Measurements from ENCODE around the gene MON1B. TPM values are rescaled to one million over a fixed set of nuclear protein-coding genes. Genes with fewer than 3 reads are reported as not detected.

The MON1B gene
- polyA plus RNA-seq, 5 donors, result 19.7 to 27.2 (median 21.6) TPM

DNA sequence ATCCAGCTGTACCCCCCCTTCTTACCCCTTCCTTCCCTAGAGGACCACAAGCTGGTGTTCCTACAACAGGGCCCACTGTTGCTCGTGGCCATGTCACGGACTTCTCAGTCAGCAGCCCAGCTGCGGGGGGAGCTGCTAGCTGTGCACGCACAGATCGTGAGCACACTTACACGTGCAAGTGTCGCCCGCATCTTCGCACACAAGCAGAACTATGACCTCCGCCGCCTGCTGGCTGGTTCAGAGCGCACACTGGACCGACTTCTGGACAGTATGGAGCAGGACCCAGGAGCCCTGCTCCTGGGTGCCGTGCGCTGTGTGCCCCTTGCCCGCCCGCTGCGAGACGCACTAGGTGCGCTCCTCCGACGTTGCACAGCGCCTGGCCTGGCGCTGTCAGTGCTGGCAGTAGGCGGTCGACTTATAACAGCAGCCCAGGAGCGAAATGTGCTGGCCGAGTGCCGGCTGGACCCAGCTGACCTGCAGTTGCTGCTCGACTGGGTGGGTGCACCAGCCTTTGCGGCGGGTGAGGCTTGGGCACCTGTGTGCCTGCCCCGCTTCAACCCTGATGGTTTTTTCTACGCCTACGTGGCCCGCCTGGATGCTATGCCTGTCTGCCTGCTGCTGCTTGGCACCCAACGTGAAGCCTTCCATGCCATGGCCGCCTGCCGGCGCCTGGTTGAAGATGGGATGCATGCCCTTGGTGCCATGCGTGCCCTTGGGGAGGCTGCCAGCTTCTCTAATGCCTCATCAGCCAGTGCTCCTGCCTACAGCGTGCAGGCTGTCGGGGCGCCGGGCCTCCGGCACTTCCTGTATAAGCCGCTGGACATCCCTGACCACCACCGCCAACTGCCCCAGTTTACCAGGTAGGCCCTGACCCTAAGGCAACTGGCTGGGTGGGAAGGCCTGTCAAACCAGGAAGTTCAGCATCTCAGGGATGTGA lies 3.6 kb downstream of the MON1B start:
- no peak for DNase-seq

DNA sequence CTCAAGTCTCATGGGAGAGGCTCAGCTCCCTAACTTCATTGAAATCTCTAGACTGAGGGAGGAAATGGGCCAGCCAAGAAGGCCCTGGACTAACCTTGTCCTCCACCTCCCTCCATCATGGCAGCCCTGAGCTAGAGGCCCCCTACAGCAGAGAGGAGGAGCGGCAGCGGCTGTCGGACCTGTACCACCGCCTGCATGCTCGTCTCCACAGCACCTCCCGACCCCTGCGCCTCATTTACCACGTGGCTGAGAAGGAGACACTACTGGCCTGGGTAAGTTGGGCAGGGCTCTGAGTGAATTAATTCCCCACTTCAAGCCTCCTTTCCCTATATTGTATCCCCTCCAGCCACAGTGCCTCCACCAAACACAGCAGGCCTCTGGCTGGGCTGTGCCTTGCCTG lies 4.4 kb downstream of the MON1B start:
- no peak for DNase-seq

DNA sequence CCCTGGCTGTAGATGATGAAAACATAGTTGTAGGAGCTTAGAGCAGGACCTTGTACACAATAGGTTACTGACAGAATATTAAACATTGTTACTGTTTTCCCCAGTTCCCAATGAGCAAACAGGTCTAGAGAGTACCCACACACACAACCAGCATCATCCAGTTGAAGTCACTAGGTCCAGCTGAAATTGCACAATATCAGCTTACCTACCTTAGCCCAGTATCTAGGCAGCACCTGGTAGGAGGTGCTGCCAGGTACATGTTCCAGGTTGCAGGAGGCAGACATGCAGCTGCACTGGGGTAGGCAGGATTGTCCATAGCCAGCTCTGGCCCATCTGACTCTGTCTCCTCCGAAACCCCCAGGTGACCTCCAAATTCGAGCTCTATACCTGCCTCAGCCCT lies 6.8 kb downstream of the MON1B start:
- no peak for DNase-seq

DNA sequence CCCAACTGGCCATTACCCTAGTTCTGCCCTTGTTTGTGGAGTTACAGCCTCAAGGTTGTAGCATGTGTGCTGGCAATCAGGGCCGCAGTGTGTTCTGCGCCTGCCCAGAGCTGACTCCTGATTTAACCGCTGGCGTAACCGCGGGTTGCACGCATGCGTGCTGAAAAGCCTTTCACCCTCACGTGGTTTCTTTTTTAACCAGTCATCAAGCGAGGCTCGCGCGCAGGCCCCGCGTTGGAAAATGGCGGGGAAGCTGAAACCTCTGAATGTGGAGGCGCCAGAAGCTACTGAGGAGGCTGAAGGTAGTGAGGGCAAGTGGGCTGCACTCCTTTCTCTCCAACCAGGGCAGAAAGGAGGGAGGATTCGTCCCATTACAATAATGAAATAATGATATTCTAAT lies 8.2 kb downstream of the MON1B start, which contains the start of gene SYCE1L:
Gene SYCE1L, plus strand, starts transcription at position 198 of the 400 bp plus-strand sequence. Its CDS starts 44 bp downstream, at position 242.
- DNase-seq, result no peak

DNA sequence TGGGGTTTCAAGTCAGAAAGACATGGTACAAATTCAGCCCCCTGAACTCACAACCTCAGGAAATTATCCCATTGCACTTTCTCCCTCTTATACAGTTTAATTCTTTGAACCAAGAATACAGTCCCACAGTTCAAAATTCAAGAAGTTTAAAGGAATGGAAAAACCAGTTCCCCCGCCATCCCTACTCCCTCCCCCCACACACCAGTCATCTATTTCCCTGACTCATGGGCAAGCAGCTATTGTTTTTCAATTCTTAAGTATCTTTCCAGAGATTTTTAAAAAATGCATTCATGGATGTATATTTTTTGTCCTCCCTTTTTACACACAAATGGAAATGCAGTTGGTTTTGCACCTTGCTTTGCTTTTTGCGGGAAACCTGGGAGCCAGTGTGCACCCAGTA lies 15.5 kb downstream of the MON1B start:
- DNase-seq, result no peak

DNA sequence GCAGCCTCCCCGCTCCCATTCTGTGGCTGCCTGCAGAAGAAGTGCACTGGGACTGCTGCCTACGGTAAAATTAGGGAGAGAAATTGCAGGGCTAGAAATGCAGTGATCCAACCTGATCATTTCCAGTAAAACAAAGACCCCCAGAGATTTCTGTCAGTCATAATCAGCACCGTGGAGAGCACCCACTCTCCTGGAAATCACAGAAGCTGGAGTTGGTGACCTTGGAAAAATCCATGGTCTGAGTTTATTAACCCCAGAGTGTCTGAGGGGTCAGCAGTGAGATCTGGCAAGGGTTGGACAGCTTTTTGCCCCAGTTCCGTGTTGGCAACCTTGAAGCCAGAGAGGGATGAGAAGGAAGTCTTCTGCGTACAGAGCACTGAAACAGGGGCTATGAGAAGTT lies 16.0 kb downstream of the MON1B start:
- DNase-seq, result no peak

DNA sequence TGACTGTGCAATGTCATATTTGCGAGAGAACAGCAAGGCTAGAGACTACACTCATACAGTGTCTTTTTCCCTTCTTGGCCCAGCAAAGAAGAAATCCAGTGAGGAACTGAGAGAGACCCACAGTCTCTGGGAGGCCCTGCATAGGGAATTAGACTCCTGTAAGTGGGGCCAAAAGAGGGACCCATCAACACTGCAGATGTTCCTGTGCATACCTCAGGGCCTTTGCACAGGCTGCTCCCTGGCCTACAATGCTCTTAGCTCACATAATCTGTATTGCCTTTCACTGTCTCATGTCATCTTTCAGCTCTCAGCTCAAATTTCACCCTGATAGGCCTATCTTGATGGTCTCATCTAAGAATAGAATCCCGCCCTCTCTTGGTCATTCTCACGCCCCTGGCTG lies 17.4 kb downstream of the MON1B start:
- no peak for DNase-seq

DNA sequence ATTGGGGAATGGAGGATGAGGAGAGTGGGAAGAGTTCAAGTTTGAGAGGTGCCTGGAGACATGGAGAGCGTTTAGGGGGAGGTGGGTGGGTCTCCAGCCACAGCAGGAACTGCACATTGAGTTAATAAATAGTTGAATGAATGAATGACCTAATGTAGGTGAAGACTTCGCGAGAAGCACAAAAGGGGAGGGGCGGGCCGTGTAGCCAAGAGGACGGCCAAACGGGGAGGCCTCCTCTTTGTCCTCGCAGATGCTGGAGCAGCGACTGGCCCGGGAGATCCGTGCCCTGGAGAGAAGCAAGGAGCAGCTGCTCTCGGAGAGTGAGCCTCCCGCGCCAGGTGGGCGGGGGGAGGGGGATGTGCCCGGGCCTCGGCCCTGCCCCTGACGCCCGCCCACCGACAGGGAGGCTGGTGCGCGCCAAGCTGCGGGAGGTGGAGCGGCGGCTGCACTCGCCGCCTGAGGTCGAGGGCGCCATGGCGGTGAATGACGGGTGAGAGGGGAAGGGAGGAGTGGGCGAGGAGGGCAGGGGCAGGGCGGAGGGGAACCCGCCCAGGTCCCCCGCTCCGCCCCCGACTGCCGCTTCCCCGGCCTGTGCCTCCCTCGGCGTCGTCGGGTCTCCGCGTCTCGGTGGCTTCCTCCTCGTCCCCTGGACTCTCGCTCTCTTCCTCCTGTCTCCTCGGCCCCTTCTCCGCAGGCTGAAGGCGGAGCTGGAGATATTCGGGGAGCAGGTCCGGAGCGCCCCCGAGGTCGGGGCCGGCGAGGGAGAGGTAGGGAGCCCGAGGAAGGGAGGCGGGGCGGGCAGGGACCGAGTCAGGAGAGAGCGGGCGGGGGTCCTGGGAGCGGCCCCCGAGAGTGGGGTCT lies 21.1 kb downstream of the MON1B start:
- peak; percentile 42 to 53 for DNase-seq

DNA sequence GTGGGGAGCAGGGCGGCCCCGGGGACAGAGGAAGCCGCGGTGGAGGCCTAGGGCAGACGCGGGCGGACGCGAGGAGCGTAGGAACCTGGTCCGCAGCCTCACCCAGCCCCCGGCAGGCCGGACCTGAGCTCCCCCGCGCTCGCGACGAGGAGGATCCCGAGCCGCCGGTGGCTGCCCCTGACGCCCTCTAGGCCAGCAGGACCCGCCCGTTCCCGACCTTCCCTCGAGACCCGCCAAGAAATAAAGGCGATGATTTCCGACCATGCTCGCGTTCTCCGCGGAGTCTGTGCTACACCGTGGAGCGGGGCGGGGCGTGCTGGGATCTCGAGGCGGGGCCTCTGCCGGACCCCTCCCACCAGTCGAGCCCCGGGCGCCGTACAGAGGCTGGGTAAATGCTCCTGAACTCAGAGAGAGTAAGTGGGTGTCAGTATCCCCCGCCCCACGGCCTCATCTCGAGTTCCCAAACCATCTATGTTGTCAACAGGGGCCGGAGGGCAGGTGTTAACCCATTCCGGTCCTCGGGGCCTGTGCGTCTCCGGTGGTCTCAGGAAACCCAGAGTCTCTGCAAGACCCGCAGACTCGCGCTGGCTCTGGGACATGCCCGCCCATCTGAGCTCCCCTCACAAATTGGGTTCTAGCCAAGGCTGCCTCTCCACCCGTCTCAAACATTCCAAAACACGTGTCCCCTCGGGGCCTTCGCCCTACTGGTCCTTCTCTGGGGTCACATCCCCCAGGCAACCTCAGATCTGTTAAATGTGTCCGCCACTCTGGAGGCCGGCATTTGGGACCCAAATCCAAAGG lies 22.0 kb downstream of the MON1B start:
- peak in 1 of 2 donors; percentile 40 for DNase-seq

DNA sequence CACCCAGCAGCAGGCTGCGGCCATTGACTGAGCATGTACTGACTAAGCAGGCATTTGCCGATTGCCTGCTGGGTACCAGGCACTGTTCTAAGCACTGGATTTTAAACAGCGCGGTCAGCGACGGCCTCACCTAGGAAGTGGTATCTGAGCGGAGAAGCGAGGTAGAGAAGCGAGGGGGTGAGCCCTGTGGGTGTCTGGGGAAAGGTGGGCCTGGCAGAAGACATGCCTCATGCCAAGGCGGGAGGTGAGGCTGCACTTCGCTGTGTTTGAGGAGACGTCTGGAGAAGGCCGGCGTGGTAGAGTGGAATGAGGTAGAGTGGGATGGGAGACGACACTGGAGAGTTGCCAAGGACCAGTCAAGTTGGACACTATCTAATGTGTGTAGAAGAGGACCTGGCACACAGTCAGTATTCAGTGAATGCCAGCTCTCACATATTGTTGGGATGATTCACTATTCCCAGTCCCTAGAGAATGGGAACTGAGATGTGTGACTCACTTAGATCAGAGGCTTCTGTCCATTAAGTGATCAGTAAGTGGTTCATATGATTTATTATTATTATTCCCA lies 22.6 kb downstream of the MON1B start:
- DNase-seq, result no peak

DNA sequence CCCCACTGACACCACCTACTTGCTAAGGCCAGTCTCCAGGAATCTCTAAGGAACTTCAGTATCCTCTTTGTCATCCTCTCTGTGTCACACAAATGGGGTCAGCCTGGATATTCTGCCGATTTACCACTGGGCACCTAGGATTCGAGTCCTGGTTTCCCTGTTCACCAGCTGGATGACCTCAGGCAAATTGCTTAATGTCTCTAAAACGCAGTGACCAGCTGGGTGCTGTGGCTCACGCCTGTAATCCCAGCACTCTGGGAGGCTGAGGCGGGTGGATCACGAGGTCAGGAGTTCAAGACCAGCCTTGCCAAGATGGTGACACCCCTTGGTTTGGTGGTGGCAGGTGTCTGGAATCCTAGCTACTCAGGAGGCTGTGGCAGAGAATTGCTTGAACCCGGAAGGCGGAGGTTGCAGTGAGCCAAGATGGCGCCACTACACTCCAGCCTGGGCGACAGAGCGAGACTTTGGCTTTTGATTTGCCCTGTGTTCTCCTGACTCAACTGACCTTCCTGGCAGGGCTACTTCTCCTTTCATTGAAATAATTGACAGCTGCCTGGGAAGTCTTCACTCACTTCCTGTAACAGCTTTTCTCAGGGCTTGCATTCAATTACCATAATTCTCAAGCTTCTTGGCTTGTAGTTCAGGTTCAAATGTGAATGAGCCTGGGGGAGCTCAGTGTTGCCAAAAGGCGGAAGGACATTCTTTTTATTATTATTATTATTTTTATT lies 23.6 kb downstream of the MON1B start:
- DNase-seq, result no peak

DNA sequence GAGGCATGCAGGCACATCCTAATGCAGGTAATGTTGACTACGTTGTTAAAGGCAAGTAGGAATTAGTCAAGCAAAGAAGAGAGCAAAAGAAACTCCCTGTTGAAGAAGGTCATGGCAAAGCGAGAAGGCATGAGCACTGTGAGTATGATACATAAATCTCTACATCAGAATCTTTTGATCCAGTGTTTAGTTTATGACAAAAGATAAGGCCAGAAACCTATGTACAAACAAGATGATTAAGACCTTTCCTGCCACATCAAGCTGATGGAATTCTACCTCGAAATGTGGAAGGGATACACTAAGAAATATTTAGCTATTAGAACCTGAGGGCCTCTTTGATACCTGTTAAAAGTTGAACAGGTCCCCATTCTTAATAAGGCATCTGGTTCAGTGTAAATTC lies 28.4 kb downstream of the MON1B start:
- DNase-seq, result no peak

DNA sequence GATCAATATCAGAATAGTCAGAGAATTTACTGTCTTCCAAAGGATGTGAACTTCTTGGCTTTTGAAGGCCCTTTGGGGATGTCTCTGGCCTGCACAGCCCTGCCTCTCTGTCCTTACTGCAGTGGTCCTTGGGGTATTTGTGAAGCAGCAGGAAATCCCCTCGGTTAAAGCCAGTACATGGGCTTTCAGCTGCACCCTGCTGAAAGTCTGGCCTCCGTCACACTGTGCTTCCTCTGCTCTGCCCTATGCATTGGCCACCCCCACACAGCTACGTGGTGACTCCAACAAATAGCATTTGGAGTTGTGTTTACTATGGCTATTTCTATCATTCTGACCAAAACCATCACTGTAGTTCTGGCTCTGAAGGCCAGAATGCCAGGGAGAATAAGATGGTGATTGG lies 29.4 kb downstream of the MON1B start:
- no peak for DNase-seq

DNA sequence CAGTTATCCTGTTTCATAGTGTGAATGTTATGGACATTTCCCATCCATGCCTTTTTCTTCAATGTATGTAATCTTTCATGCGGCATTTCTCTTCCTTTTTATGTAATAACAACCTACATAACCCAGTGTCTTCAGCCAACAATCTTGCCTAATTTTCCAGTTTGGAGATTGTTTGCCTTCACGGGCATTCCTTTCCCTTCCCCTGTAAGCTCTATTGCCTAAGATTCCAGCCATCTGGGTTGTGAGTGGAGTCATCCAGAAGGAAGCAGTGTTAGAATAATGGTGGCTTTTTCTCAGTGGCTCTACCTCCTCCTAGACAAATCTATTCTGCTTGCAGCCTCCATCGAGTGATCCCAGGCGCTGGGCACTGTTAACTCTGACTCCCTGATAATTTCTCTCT lies 30.5 kb downstream of the MON1B start:
- DNase-seq, result no peak

DNA sequence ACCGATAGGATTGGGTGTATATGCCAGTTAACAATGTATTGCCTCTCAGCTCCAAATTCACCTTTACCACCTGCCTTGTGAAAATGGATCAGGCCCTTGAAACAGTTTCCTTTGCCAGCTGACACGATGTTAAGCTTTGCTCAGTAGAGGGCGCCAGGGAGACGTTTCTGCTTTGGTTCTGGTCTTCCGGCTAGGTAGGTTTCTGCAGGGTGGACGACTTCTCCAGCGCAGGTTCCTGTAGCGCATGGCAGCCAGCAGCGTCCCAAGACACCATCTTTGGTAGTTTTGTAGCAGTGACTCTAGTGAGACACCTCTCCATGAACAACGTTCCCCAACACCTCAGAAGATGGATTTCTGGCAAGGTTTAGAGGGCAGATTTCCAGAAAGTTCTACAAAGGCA lies 32.2 kb downstream of the MON1B start:
- DNase-seq, result no peak

DNA sequence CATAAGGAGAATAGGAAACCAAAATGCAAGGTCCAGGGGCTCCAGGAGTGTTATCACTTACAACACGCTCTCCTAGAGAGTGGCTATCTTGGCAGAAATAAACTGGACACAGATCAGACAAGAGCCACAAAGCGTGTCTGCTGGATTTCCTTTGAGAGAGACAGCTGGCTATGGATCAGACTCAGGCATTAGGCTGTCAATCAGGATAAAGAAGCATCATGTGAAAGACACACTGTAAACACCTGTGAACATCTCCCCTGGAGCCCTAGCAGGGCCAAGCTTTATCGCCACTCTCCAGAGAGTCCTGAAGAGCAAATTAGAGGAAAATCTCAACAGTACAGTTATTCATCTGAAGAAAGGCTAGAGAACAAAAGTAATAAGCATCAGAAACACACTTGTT lies 34.2 kb downstream of the MON1B start:
- DNase-seq, result no peak

DNA sequence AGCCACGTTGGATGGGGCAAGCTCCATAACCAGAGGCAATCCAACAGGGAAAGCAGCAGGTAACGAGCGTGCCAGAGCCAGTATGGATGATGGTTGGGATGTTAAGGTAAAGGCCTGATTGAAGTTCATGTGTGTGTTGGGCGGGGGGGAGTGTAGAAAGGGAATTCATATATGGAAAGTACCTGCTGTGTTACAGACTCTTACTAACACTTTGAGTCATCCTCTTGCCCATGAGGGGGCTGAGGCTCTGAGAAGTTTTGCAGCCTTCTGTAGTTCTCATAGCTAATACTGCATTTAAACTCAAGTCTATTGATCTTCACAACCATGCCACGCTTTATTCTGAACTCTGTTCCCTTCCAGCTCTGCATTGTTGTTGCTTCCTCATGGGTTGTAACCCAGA lies 36.8 kb downstream of the MON1B start:
- DNase-seq, result no peak

DNA sequence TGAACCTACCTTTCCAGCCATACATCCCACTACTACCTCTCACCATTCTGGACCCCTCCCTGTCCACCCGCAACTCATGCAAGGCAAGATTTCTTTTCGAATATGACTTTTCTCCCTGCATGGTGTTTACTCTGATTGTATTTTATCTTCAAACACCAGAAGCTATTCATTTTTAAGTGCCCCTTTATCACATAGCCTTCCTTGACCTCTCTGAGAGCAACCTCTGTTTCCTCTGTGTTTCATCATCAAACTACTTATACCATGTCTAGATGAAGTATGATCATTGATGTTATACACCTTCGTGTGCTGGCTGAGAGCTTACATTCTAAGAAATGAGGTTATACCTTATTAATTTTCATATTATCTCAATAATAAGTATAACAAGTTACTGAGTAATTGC lies 40.1 kb downstream of the MON1B start:
- DNase-seq, result no peak

DNA sequence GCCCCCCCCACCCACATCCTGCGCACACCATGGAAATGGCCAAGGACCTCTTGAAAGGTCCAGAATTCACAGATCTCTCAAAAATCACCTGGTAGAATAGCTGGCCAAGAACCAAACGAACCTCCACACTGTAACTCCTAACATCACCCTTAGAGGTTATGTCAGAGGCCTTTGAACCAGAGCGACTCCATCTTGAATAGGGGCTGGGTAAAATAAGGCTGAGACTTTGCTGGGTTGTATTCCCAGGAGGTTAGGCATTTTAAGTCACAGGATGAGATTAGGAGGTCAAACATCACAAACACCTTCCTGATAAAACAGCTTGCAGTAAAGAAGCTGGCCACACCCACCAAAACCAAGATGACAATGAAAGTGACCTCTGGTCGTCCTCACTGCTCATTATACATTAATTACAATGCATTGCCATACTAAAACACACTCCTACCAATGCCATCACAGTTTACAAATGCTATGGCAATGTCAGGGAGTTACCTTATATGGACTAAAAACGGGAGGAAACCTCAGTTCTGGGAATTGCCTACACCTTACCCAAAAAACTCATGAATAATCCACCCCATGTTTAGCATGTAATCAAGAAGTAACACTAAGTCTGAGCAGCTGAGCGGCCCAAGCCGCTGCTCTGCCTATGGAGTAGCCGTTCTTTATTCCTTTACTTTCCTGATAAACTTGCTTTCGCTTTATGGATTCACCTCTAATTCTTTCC lies 43.0 kb downstream of the MON1B start:
- DNase-seq, result no peak

DNA sequence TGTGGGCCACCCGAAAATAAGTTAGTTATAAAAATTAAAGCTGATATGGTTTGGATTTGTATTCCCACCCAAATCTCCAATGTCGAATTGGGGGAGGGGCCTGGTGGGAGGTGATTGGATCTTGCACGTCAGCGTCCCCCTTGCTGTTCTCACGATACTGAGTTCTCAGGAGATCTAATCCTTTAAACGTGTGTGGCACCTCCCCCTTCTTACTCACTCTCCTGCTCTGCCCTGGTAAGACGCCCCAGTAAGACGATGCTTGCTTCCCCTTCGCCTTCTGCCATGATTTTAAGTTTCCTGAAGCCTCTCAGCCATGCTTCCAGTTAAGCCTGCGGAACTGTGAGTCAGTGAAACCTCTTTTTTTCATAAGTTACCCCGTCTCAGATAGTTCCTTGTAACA lies 43.6 kb downstream of the MON1B start:
- DNase-seq, result no peak
